Hepatocyte (in vitro differentiated cells): Measurements from ENCODE around the gene DSG3.

Experiments
- EZH2 ChIP-seq: fragments of 200-600 bp; sonication (generic); IDR thresholded peaks from 2 replicates; pipeline ENCODE4 v1.6.1; 2016; ENCODE audit warnings: antibody characterized with exemption, mild to moderate bottlenecking, borderline replicate concordance
- EZH2phosphoT487 ChIP-seq: fragments of 200-600 bp; sonication (generic); IDR thresholded peaks from one replicate; pipeline ENCODE4 v1.6.1; 2018; ENCODE audit warnings: antibody characterized with exemption, mild to moderate bottlenecking, low read depth, moderate library complexity; ENCODE audit not compliant: unreplicated experiment, severe bottlenecking
- TF ChIP-seq, protein P1 (sequence below): fragments of 200-600 bp; sonication (generic); IDR thresholded peaks from 2 replicates; pipeline ENCODE4 v1.5.1; 2016; ENCODE audit warnings: antibody characterized with exemption, mild to moderate bottlenecking; ENCODE audit not compliant: poor library complexity

DNA sequence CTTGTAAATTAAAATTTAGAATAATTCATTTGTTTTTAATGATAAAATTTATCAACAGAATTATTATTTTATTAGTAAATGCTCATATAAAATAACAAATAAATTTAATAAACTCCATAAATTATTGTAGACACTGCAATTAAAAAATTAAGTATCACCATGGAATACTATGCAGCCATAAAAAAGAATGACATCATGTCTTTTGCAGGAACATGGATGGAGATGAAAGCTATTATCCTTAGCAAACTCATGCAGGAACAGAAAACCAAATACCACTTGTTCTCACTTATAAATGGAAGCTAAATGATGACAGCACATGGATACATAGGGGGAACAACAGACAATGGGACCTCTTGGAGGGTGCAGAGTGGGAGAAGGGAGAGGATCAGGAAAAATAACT is 29.7 kb upstream of the DSG3 start:
- TF ChIP-seq, protein P1, sequence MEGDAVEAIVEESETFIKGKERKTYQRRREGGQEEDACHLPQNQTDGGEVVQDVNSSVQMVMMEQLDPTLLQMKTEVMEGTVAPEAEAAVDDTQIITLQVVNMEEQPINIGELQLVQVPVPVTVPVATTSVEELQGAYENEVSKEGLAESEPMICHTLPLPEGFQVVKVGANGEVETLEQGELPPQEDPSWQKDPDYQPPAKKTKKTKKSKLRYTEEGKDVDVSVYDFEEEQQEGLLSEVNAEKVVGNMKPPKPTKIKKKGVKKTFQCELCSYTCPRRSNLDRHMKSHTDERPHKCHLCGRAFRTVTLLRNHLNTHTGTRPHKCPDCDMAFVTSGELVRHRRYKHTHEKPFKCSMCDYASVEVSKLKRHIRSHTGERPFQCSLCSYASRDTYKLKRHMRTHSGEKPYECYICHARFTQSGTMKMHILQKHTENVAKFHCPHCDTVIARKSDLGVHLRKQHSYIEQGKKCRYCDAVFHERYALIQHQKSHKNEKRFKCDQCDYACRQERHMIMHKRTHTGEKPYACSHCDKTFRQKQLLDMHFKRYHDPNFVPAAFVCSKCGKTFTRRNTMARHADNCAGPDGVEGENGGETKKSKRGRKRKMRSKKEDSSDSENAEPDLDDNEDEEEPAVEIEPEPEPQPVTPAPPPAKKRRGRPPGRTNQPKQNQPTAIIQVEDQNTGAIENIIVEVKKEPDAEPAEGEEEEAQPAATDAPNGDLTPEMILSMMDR, result no peak
- TF ChIP-seq EZH2phosphoT487 (no peak), EZH2 (no peak)
